Kidney glomerular epithelial cell (primary cell): ENCODE measurements around the gene COL10A1.

Source experiments
- DNase-seq: peaks from one replicate; lab custom pipeline; 2025; lab: John Stamatoyannopoulos, UW

The COL10A1 gene

DNA sequence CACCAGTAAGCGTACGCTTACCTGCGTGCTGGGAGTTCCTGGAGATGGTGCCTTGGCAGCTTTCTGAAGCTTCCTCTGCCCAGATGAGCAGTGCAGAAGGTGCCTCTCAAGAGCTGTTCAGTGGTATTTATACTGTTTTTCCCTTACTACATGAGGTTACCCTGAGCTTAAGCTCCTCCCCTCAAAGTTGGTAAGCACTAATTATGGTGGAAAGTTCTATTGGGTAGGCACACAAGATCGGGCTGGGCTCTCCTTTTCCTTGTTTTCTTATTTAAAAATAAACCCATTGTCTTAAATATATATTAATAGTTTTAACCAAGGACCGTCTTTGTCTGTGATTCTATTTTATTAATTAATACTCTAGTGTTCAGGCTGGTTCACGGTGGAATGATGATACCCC is at the start of gene COL10A1:
Gene COL10A1 (minus strand): TSS at position 101 of the 400 bp plus-strand sequence. CDS start 640 bp downstream, outside the sequence.
- DNase-seq = no peak

DNA sequence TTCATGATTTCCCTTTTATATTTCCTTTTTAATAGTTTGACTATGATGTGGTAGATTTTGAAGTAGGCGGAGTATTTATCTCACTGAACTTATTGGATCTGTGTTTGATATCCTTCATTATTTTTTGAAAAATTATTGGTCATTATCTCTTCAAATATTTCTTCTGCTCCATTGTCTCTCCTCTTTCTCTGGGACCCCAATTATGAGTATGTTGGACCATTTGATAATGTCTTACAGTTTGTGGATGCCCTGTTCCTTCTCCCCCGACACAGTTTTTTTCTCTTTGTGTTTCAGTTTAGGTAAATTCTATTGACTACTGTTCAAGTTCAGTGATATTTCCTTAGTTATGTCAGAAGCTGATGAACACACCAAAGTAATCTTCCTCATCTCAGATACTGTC is 49.4 kb upstream of the COL10A1 start:
- no peak for DNase-seq

DNA sequence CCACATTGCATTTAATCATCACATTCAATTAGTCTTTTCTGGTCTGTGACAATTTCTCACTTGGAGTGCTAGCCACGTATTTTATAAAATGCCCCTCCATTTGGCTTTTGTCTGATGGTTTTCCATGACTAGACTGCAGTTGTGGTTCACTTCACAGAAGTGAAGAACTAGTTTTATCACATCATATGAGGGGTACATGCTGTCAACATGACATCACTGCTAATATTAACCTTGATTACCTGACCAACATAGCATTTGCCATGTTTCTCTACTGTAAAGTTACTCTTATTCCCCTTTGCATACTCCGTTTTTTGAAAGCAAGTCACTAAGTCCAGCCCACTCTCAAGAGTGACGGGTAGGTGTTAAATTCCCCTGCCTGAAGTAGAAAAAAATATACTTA is 48.0 kb upstream of the COL10A1 start:
- no peak for DNase-seq

DNA sequence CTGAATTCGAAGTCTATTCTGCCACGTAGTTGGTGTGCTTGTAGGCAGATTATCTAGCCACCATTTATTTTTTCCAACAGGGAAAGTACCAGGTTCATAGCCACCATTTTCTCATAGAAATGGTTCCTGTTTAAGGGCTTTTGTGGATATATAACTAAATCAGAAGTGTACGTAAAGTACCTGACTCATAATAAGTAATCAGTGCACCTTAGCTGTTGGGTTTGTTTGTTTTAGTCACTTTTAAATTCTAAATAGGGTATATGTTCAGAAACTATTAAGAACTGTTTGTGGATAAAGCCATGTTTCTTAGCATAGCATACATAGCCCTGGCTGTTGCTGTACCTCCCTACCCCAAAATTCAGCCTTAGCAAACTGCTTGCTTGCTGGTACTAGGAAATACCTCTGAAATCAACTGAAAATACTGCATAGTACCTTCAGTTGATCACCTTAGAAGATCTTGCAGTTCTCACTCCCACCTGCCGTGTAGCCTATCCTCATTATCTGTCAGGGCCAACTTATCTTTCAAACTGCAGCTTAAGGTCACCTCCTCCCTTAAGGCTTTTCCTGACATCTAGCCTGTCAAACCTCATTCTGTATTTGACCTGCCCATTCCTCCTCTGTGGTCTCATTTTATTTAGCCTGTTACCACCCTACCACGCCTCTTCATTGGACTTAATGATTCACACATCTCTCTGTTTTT is 44.6 kb upstream of the COL10A1 start:
- DNase-seq = no peak

DNA sequence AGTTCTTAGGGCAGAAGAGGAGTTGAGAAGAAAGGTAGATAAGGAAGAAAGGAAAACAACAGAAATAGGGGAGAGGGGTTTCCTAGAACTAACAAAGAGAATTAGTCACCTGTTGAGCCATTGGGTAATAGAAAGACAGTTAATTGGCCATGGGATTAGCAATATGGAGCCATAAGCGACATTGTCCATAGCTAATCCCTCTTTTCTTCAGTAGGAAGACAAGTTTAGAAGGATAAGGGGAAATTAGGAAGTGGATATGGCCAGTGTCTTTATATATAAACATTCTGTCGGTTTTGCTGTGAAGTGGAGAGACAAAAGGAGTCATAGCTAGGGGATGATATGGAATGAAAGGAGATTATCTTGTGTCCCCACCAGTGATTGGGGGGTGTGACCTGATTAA is 43.9 kb upstream of the COL10A1 start:
- DNase-seq = no peak

DNA sequence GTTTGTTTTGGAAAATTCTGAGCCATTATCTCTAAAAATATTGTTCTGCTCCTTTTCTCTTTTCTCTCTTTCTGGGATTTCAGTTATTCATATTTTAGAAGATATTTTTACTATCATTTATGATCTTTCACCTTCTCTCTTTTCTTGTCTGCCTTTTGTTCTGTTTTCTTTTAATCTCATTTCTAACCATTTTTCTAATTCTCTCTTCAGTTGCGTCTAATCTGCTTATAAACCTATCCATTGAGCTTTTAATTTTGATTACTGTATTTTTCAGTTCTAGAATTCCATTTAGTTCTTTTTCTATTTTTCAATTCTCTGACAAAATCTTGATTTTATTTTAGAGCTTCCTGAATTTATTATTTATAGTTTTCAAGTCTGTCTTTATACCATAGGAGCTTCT is 42.2 kb upstream of the COL10A1 start:
- DNase-seq = no peak

DNA sequence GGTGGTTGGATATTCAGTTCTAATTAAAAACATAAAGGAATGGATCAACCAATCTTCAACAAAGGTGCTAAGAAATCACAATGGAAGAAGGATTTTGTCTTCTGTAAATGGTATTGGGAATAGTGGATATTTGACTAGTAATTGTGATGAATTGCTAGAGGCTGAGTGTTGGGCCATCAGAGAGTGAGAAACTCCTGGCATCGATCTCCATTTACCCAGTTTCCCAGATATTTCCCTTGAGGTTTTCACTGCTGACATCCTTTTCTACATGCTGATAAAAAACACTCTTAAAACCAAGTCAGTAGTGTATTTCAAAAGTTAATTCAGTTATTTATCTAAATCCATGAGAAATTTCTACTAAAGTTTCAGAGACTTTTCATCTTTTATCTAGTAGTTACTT is 40.4 kb upstream of the COL10A1 start:
- no peak for DNase-seq

DNA sequence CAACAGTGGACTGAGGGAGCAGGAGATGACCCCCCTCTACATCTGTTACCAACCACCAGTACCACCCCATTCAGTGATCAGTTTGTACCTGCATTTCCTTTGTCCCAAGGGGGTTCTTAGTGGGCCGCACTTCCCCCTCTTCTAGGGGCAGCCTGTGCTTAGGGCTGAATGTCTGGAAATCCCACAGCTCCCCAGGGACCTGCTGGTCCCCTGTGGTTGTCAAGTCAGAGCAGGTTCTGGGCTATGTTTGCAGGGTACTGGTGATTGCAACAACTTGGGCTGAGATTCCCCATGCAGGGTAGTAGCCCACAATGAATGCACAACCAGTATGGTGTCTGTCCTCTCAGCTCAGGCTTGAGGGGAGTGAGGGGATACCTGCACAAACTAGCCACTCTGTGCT is 39.7 kb upstream of the COL10A1 start:
- DNase-seq = no peak

DNA sequence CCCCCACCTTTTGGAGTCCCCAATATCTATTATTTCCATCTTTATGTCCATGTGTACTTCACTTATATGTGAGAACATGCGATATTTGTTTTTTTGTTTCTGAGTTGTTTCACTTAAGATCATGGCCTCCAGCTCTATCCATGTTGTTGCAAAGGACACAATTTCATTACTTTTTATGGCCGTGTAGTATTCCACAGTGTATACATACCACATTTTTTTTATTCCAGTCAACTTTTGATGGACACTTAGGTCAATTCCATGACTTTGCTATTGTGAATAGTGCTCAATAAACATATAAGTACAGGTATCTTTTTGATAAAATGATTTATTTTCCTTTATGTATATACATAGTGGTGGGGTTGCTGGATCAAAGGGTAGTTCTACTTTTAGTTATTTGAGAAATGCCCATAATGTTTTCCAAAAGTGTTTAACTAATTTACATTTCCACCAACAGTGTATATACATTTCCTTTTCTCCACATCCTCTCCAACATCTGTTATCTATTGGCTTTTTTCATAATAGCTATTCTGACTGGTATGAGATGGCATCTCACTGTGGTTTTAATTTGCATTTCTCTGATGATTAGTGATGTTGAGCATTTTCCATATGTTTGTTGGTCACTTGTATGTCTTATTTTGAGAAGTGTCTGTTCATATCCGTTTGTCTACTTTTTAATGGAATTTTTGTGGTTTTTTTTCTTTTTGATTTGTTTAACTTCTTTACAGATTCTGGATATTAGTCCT is 34.0 kb upstream of the COL10A1 start:
- no peak for DNase-seq

DNA sequence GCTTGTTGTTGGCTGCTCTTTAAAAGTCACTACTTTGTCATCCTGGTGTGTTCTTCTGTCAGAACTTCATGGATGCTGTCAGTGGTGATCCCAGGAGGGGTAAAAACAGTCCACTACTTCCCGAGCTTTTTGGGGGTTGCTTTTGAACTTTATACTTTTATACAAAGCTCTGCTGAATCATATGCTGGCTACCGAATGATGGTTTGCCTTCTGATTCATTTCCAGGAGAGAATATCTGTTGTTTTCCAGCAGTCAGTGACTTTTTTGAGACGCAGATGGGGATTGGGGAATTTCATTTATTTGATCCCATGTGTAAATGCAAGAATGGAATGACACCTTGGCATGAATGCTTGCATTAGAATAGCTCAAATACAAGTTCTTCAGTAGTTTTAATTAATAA is 32.7 kb upstream of the COL10A1 start:
- DNase-seq = no peak

DNA sequence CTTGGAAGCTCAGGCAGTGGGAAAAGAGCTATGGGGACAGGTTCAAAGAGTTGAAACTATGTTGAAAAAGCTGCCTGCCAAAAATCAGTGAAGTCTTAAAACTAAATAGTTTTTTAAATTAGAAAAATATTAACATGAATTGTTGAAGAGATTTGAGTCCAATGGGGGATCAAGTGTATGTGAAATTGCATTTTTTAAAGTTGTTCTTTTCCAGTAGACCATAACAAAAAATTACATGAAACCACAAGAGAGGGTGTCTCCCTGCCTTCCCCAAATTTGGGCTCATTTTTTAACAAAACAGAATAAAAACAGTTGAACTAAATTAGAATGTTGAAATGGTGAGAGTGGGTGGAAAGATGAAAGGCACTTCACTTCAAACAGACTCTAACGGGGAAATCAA is 31.5 kb upstream of the COL10A1 start:
- DNase-seq = no peak

DNA sequence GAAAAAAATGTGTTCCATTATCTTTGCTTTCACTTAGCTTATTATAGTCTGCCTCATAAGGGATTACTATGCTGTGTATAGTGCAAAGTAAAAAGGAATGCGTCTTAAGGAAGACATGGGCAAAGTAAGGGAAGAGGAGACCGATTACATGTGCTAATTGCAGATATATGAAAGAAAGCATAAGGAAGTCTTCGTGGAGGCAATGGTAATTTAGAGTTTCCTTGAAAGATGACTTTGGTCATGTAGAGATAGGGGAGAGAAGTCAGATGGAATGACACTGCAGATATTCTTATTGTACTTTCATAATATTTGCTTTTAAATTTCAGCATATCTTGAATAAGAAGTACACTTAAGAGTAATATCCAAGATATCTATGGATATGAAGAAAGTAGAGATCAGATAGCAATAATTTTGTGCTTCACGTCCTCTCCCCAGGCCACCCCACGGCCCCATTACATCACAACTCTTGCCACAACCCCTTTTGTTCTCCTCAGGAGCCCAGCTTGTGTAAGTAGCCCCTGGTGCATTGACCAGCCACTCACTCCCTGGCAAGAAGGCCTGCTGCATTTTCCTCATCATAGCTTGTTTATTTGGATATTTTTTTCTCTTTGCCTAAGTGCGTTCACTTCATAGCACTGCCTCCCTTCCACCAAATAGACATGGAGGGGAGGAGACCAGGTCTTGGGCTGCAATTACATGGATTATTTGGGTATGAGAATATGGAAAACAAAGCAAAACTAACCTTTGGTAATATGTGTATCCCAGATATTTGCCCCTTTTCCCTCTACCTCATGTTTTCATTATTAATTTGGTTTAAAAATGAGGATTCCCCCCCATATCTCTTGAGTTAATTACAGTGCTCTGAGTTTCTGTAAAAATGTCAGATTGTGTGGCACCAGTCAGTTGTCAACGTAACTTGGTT is 30.7 kb upstream of the COL10A1 start:
- DNase-seq = no peak

DNA sequence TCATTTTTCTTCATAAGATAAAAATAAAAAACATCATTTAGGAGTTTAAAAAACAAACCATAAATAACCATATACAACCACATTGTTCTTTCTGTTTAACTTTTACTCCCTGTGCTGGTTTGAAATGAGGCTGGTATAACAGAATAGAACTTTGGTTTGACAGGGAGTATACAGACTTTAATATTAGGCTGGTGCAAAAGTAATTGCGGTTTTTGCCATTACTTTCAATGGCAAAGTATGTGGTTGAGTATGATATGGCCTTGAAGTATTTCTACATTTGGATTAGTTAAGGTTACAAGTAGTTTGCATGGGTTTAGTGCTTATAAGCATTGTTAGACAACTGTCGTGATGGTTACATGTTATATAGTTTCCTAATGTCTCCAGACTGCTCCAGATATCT is 29.0 kb upstream of the COL10A1 start:
- no peak for DNase-seq

DNA sequence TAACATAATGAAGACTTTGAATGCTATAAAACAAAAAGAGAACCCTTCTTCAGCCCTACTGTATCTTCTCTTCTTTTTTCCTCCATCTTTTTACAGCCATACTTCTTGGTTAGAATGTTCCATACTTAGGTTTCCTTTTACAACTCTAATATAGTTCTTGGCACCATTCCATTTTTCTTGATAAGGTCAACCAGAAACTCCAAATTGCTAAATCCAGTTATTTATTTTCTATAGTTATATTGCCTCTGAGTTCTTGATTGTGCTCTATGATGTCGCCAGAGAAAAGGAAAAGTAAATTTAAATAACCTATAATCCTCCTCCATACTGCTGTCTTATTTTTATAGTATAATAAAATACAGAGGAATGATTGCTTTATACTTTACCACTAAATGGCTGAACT is 26.7 kb upstream of the COL10A1 start:
- no peak for DNase-seq

DNA sequence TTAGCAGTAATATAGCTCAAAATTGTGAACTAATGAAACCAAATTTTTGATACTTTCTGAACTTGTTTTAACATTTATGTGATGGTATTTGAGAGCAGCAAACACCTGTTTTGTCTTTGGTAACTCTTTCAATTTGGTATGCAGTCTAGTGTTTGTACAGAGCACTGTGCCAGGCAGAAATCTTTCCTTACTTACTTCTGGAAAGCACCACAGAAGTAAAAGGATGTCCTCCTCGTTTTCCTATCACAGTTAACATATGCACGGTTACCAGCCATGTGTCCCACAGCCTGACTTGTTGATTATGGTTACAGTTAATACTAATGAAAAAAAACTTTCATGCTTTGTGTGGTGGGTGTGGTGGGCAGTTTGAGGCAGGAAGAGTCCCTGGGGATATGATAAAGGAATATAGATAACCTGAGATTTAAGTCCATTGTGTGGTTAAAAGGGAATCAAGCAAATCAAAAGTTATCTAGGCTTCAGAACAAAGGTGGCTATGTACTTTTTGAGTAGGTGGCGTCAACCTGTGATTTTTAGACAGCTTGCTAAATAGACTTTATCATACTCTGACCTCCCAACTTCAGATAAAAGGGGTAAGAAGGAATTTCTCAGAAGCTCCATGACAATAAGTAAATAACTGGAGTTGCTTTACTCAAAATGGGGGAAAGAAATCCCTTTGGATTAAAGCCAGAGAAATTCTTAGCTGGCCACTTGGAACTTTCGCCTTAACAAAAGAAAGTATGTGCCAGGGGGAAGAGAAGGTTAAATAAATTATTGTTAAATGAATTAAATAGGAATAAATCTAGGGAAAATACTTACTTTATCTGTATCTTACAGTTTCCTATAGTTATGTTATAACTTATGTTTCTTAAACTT is 20.1 kb upstream of the COL10A1 start:
- no peak for DNase-seq

DNA sequence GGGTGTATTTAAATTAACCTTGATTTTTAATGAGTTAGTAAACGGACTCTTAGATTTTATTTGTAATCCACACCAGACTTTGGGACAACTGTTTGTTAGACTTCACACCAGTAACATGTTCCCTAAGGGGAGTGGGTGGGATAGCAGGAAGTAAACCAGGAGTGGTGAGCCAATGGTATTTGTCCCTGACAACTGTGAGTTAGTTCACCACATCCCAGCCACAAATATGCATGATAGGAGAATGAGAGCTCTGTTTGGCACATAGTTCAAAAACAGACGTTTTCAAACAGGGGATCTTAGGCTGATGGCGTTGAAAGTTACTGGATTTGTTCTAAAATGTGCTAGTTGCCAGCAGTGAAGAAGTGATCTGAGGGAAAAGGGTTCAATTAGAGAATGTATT is 18.7 kb upstream of the COL10A1 start:
- DNase-seq = no peak

DNA sequence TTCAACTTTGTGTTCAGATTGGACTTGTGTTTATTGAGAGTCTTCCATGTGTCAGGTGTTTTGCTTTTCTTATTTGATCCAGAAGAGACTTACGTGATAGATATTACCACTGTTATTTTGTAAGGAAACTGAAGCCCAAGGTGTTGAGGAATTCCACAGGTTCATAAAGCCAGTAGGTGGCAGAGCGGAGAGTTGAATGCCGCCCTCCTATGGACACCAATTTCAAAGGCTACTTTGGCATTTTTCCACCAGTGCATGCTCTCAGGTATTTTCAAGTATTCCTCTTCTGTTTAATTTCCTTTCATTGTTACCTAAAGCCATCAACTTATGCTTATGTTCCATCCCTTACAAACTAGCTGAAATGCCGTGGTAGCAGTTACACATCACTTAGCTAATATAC is 14.0 kb upstream of the COL10A1 start:
- DNase-seq = no peak

DNA sequence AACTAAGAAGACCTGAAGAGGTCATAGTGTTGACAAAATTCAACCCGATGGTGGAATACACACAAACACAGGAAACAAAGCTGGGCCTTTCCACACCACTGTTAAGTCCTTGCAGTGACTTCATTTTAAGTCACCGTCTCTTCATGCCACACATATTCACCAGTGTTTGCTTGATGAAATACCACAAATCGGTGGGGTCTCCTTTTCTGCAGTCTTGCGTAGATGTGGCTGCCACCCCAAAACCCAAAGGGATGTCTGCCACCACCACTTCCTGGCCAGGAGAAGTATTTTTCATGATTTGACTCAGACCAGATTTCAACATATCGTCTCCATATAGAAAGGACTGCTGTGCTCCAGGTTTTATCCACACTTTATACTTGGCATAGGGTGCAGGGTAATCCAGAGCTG is 11.0 kb upstream of the COL10A1 start:
- DNase-seq = no peak

DNA sequence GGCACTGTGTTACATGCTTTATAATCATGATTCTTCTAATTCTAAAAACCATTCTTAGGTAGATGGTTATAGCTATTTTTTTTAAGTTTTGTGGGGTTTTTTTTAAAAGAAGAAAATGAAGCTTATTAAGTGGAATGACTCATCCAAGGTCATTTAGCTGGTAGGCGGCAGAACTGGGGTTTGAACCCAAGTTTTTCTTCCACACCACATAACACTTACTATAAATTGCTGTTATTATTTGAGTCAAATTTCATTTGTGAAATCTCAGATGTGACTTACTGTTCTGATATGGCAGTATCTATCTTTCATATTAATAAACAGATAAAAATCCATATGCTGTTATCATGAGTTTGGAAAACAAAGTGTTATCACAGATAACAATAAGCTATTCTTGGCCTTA is 10.4 kb upstream of the COL10A1 start:
- DNase-seq = no peak

DNA sequence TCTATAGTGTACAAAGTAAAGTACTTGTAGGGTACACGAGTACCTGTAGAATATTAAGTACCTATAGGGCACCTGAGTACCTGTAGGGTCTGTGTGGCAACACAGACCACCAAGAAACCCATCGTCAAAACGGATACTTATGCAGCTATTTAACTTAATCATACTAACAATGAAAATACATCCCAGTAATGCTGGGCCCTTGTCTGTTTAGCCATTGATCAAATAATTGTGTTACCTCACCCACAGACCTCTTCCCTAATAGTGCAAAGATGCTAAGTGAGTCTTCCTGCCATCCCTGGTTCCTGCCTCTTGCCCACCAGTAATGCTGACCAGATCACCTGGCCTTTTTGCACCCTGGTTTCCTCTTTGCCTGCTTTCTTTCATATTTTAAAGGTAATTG is 7.5 kb upstream of the COL10A1 start:
- no peak for DNase-seq

DNA sequence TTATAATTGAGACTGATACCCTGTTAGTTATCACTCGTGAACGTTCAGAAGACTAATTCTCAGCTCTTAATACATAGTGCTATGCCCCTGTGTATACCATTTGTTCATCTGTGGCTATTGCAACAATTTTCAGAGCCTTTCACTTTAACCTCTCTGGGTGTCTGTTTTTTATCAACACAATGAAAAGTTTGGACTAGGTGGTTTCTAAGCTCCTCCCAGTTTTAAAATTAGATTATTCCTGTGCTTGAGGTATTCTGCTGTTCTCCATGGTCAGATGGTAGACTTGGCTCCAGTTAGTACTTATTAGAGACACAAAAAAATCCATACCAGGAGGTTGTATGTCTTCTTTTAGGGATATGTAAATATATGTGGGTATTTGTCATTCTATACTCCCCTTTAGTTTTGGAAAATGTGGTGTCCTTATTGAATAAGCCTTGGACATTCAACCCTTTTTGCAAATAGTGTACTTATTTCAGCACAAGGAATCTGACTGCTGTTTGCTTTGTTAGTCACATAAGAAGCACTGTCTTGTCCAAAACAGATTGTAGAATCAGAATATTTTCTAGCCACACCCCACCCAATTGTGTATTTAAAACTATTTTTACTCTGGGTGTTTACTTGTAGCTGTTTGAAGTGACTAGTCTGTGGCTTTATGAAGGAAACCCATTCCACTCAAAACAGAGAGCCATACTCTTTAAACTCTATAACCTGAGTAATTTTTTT is 2.0 kb upstream of the COL10A1 start:
- no peak for DNase-seq
